GM12892 (cell line): ENCODE results near the gene SENP1.

Experiments
- POLR2A ChIP-seq: IDR thresholded peaks from 2 replicates; pipeline ENCODE4 v1.6.1; 2011; ENCODE audit warnings: low read depth, low read length, control low read depth
- POLR2AphosphoS5 ChIP-seq: IDR thresholded peaks from 2 replicates; pipeline ENCODE4 v1.6.1; 2011; ENCODE audit warnings: low read depth, low read length, control low read depth
- TAF1 ChIP-seq: IDR thresholded peaks from 2 replicates; pipeline ENCODE4 v1.6.1; 2011; ENCODE audit warnings: low read depth, mild to moderate bottlenecking, control low read depth, low read length, borderline replicate concordance

DNA sequence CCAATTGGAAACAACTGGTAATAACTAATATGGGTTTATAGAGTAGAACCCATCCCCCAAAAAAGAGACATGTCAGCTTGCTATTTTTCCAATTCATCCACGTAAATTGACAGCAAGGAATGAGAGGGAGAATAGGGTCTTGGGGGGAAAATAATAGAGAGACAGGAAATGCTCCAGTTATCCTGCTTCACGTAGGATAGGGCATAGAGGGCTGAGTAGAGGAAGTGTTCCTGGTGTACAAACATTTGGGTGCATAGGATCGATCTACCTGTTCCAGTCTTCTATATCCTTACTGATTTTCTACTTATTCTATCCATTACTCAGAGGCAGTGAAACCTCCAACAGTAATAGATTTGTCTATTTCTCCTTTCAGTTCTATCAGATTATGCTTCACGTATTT lies 52.0 kb downstream of the SENP1 start:
- TF ChIP-seq POLR2A (no peak), TAF1 (no peak), POLR2AphosphoS5 (no peak)
